Right cardiac atrium (tissue), 5 donors: Measurements from ENCODE around the gene RIPK1. TPM values are rescaled to one million over a fixed set of nuclear protein-coding genes. Genes with fewer than 3 reads are reported as not detected.
"Not testable (repeated sequence)": the region's sequence is repeated elsewhere in the genome, so short reads cannot be mapped to it uniquely, and the experiment has no call there.

ENCODE experiments used
- ATAC-seq, 2 donors: fragments of 200-7000 bp; cut with Tn5 transposase; one replicate each; pipeline versions ENCODE4 v1.8.0 to v1.9.1; 2020; ENCODE audit warnings: moderate library complexity in 2 of 2, mild to moderate bottlenecking in 1 of 2
- DNase-seq, 3 donors: peaks; one replicate each; pipeline ENCODE4 v3.0.0-alpha.2; 2020
- H3K27ac ChIP-seq: one replicate; pipeline ENCODE4 v1.5.1; 2013; ENCODE audit warnings: mild to moderate bottlenecking, low read length, control low read depth, moderate library complexity
- H3K27me3 ChIP-seq: one replicate; pipeline ENCODE4 v1.6.1; 2013; ENCODE audit not compliant: control insufficient read depth, insufficient read depth
- H3K4me1 ChIP-seq: one replicate; pipeline ENCODE4 v1.6.1; 2013; ENCODE audit warnings: low read length; ENCODE audit not compliant: control insufficient read depth, insufficient read depth
- H3K4me3 ChIP-seq: one replicate; pipeline ENCODE4 v1.5.1; 2013; ENCODE audit warnings: low read length, control low read depth
- H3K9me3 ChIP-seq: one replicate; pipeline ENCODE4 v1.6.1; 2013; ENCODE audit warnings: low read length; ENCODE audit not compliant: control insufficient read depth
- WGBS: extraction: QIAGEN DNeasy Blood & Tissue Kit; methylation state at CpG from one replicate; pipeline ENCODE4 v1.1.7; 2013; 5-methylcytosine and 5-hydroxymethylcytosine counted together
- intact Hi-C, 4 donors: fragments of 100-400 bp; cut with DNase I; formaldehyde crosslinking; loops; one replicate each; pipeline versions ENCODE4 v1.11.0 to v1.14.0; 2022 to 2023
- polyA plus RNA-seq: library from polyadenylated mRNA; stranded (reverse); fragments of 200-250 nt; gene quantifications from one replicate; pipeline ENCODE4 v1.2.3, GENCODE V29; 2013
- total RNA-seq, 4 donors: library from RNA; stranded (reverse); fragmentation: NEBNext Ultra II Directional; extraction: Animal tissue kit (Norgen Biotek cat#: 25700); gene quantifications; one replicate each; pipeline ENCODE4 v1.2.1, GENCODE V29; 2021
- donor health status: healthy with polysubstance abuse.
- donor health status: DM: no; HTN: yes; CAD: no.
- donor health status: DM: no; HTN: no; CAD: no.
- donor health status: DM: no; HTN: yes; CAD: no; lungs with severe emphysema.
- donor health status: DM: yes; HTN: yes; CAD: no.

Gene RIPK1
- total and polyA plus RNA-seq, 5 donors = 6.8 to 11.5 (median 8.3) TPM

- Histone ChIP-seq H3K9me3 (no peaks in the 10 kb centered on the region), H3K27ac (no peak overlapping the region), H3K27me3 (no peaks in the 10 kb centered on the region), H3K4me1 (peaks cover 3% of the 10 kb centered on the region), H3K4me3 (no peak overlapping the region)
- ATAC-seq (no peak), DNase-seq (no peak)
- WGBS = 71% methylated on average over 5 of the region's 5 CpGs
- intact Hi-C loops = no loop called here
Observed at GRCh38 chr6:3151691-3152090, 83.4 kb downstream of the RIPK1 start.

- H3K27ac ChIP-seq = no peak overlapping the region
- no peak overlapping the region for H3K4me3 ChIP-seq
- DNase-seq (no peak), ATAC-seq (no peak)
- no peaks in the 10 kb centered on the region for H3K9me3 ChIP-seq
- 91% methylated on average over 3 of the region's 3 CpGs for WGBS
- H3K27me3 ChIP-seq = no peaks in the 10 kb centered on the region
- intact Hi-C loops = no loop called here
- H3K4me1 ChIP-seq = peaks cover 3% of the 10 kb centered on the region
Observed at GRCh38 chr6:3152689-3153088, 84.4 kb downstream of the RIPK1 start.

GRCh38 chr6:3155416-3155815 lies 87.1 kb downstream of the RIPK1 start:
- H3K9me3 ChIP-seq, DNase-seq, H3K27ac ChIP-seq, H3K4me1 ChIP-seq, intact Hi-C loops, ATAC-seq, H3K4me3 ChIP-seq, H3K27me3 ChIP-seq: not testable (repeated sequence)
- WGBS = 64% methylated on average over 6 of the region's 6 CpGs

GRCh38 chr6:3156184-3157130 lies 88.2 kb downstream of the RIPK1 start:
- H3K4me1 ChIP-seq, intact Hi-C loops, H3K27me3 ChIP-seq, H3K9me3 ChIP-seq: not testable (repeated sequence)
- 9% methylated on average over 29 of the region's 32 CpGs for WGBS
- peak; percentile 3 to 7 for ATAC-seq
- Histone ChIP-seq H3K27ac (peak overlapping the region; percentile 21), H3K4me3 (peak overlapping the region; percentile 88)
- DNase-seq = peak; percentile 29 to 72 (median 61)

GRCh38 chr6:3157131-3157933 lies 89.0 kb downstream of the RIPK1 start, which contains the start of gene TUBB2A:
TUBB2A (minus strand) TSS chr6:3157544; CDS start chr6:3157463, 81 bp downstream.
- H3K27me3 ChIP-seq = no peaks in the 10 kb centered on the region
- H3K4me1 ChIP-seq = no peaks in the 10 kb centered on the region
- ATAC-seq = peak; percentile 89 to 94
- intact Hi-C loops = no loop called here
- DNase-seq = peak; percentile 87 to 96 (median 95)
- peak within 1 kb of the TSS; percentile 83 for H3K27ac ChIP-seq
- H3K9me3 ChIP-seq = no peaks in the 10 kb centered on the region
- under 1% methylated on average over 95 of the region's 95 CpGs for WGBS
- peak within 1 kb of the TSS; percentile 88 for H3K4me3 ChIP-seq

GRCh38 chr6:3159805-3160781 lies 91.8 kb downstream of the RIPK1 start:
- Histone ChIP-seq H3K27ac (peak overlapping the region; percentile 1), H3K27me3 (no peaks in the 10 kb centered on the region), H3K4me1 (no peaks in the 10 kb centered on the region), H3K9me3 (no peaks in the 10 kb centered on the region), H3K4me3 (no peak overlapping the region)
- ATAC-seq (peak in 1 of 2 donors; percentile 41), DNase-seq (peak; percentile 54 to 72 (median 60))
- 68% methylated on average over 31 of the region's 31 CpGs for WGBS
- intact Hi-C loops = loop anchor here in 1 of 4 donors (5.0 kb wide), 1 partner anchor 72 kb away; no protein-coding TSS in a partner anchor

- no peak overlapping the region for H3K27ac ChIP-seq
- no peak for ATAC-seq
- intact Hi-C loops = loop anchor here in 1 of 4 donors (5.0 kb wide), 1 partner anchor 70 kb away; no protein-coding TSS in a partner anchor
Observed at GRCh38 chr6:3162067-3162497, 93.8 kb downstream of the RIPK1 start.

GRCh38 chr6:3162565-3163247 lies 94.4 kb downstream of the RIPK1 start:
- under 1% methylated on average over 73 of the region's 74 CpGs for whole genome bisulfite sequencing
- H3K27ac ChIP-seq = peak overlapping the region; percentile 78
- DNase-seq (peak; percentile 75 to 90 (median 90)), ATAC-seq (peak; percentile 83 to 88)
- H3K9me3 ChIP-seq = no peaks in the 10 kb centered on the region
- H3K27me3 ChIP-seq = no peaks in the 10 kb centered on the region
- no peaks in the 10 kb centered on the region for H3K4me1 ChIP-seq
- H3K4me3 ChIP-seq = peak overlapping the region; percentile 51
- intact Hi-C loops = loop anchor here in 1 of 4 donors (5.0 kb wide), 1 partner anchor 70 kb away; no protein-coding TSS in a partner anchor

More at GRCh38 chr6:3162067-3162497, 93.8 kb downstream of the RIPK1 start:
- 62% methylated on average over 7 of the region's 7 CpGs for WGBS
- DNase-seq = no peak
- Histone ChIP-seq H3K27me3 (no peaks in the 10 kb centered on the region), H3K4me3 (peak overlapping the region; percentile 51), H3K9me3 (no peaks in the 10 kb centered on the region), H3K4me1 (no peaks in the 10 kb centered on the region)

- Histone ChIP-seq H3K4me3 (peak overlapping the region; percentile 51), H3K27me3 (no peaks in the 10 kb centered on the region), H3K27ac (peak overlapping the region; percentile 24), H3K4me1 (no peaks in the 10 kb centered on the region), H3K9me3 (no peaks in the 10 kb centered on the region)
- WGBS = 13% methylated on average over 13 of the region's 13 CpGs
- DNase-seq = peak in 1 of 3 donors; percentile 79
- intact Hi-C loops = loop anchor here in 1 of 4 donors (5.0 kb wide), 1 partner anchor 69 kb away; no protein-coding TSS in a partner anchor
- no peak for ATAC-seq
Observed at GRCh38 chr6:3163248-3163594, 94.9 kb downstream of the RIPK1 start.
